Measurements from ENCODE around the gene FAM216A. TPM values are rescaled to one million over a fixed set of nuclear protein-coding genes. Genes with fewer than 3 reads are reported as not detected.

FAM216A gene
- total and polyA plus RNA-seq, 4 donors = 3.6 to 7.4 (median 4.7) TPM

DNA sequence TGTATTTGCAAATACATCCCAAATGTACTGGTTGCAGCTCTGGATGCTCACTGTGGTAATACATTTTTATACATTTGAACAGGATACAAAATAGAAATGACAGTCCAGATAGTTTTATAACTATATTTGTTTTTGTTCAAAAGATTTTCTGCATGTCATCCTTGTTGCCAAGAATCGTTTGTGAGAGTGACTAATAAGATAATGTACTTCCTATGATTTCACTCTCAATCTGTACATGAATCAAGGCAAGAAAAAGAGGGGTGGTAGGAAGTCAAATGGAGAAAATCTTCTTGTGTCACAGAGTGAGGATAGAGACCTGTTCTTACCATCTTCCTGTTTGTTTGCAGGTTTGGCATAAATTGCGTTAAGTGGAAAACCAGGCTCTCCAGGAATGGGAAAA lies 32.4 kb upstream of the FAM216A start (continued):
- TF ChIP-seq ZBTB33 (IDR thresholded peaks at IDR 0.05) (no peak), YY1 (IDR thresholded peaks at IDR 0.05) (no peak), FOXA1 (IDR thresholded peaks at IDR 0.05) (no peak), JUND (IDR thresholded peaks at IDR 0.05) (no peak)
- TF ChIP-seq, protein P1, sequence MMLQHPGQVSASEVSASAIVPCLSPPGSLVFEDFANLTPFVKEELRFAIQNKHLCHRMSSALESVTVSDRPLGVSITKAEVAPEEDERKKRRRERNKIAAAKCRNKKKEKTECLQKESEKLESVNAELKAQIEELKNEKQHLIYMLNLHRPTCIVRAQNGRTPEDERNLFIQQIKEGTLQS (IDR thresholded peaks at IDR 0.05) = no peak

DNA sequence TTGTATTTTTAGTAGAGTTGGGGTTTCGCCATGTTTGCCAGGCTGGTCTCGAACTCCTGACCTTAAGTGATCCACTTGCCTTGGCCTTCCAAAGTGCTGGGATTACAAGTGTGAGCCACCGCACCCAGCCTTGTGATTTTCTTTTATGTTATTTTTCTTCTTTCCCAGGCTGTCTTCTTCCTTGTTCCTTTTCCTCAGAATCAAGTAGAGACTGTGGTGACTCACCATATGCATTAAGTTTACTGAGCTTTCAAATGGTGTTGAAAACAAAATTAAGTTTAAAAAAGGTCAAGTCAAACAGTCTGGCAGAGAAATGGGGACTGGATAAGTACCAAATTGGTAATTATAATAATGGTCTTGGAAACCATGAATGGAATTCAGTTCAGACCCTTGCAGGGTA lies 24.2 kb upstream of the FAM216A start:
- no peaks in the 10 kb centered on the region for H3K27me3 ChIP-seq (ENCODE audit: control insufficient read depth in 4 of 4, insufficient read depth in 4 of 4, low read length in 3 of 4)

DNA sequence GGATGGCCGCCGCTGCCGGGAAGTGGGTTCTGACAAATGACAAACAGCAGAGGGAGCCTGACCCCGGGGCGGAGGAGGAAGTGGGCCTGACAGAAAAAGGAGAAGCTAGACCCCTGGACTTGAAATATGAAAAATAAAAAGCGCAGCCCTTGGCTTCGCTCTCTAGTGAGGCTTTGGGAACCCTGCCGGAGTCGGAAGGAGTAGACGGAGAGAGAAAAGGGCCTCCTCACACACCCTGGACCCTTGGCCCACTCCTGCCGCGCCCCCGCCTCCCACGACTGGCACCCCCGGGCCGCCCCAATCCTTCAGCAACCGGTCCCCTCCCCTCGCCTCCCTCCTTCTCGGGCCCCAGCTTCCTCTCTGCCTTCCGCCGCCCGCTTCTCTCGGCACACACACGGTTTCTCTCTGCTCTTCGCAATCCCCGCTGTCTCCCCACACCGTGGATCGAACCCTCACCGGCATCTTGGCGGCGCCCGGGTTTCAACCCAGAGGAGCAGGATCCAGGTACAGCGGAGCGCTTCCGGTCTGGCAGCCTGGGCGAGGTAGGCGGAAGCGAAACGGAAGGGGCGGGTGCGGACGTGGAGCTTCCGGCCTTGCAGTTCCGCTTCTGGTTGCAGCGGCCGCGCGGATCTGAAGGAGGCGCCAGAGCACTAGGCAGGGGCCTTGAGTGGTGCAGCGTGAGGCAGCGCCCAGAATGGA lies 18.7 kb upstream of the FAM216A start, which contains the start of gene ARPC3:
Gene ARPC3, minus strand, starts transcription at position 539 of the 699 bp plus-strand sequence. Its CDS starts 77 bp downstream, at position 462.
- DNase-seq (ENCODE audit: low spot score) = peak; percentile 93
- peaks cover 7 to 26% (median 13%) of the 10 kb centered on the region in 4 donors for H3K4me1 ChIP-seq (ENCODE audit: control insufficient read depth in 4 of 4, insufficient read depth in 4 of 4, low read length in 3 of 4)
- under 1% methylated on average over 51 of the region's 51 CpGs for WGBS
- H3K27ac ChIP-seq (ENCODE audit: low read depth in 1 of 2, low read length in 2 of 2) = peak within 1 kb of the TSS; percentile 85 to 93
- no peaks in the 10 kb centered on the region for H3K27me3 ChIP-seq (ENCODE audit: control insufficient read depth in 4 of 4, insufficient read depth in 4 of 4, low read length in 3 of 4)
- peaks cover 0 to 8% (median 6%) of the 10 kb centered on the region in 4 donors for H3K36me3 ChIP-seq (ENCODE audit: control insufficient read depth in 4 of 4, insufficient read depth in 3 of 4, low read depth in 1 of 4, low read length in 3 of 4)
- H3K9ac ChIP-seq (ENCODE audit: low read depth in 1 of 2, low read length in 2 of 2) = peak within 1 kb of the TSS; percentile 75 to 89
- no peaks in the 10 kb centered on the region for H3K9me3 ChIP-seq (ENCODE audit: control insufficient read depth in 4 of 4, low read length in 3 of 4)
- peak within 1 kb of the TSS; percentile 87 to 96 (median 88) for H3K4me3 ChIP-seq (ENCODE audit: low read depth in 1 of 3, low read length in 3 of 3)
- TF ChIP-seq GABPA (IDR thresholded peaks at IDR 0.05 in 1 of 2, conservative IDR thresholded peaks at IDR 0.05 in 1 of 2) (peak; percentile 87 to 97), FOXA1 (IDR thresholded peaks at IDR 0.05) (peak; percentile 11), NR2F2 (IDR thresholded peaks at IDR 0.05) (peak; percentile 58), TAF1 (conservative IDR thresholded peaks at IDR 0.05) (peak; percentile 85), RXRA (IDR thresholded peaks at IDR 0.05) (peak; percentile 32 to 61), SP1 (IDR thresholded peaks at IDR 0.05) (peak; percentile 59), HNF4A (conservative IDR thresholded peaks at IDR 0.05) (peak; percentile 8 to 19), YY1 (IDR thresholded peaks at IDR 0.05) (peak; percentile 72), ZBTB33 (IDR thresholded peaks at IDR 0.05) (peak; percentile 44), EGR1 (IDR thresholded peaks at IDR 0.05; ENCODE audit: low read depth in 2 of 2) (peak; percentile 94 to 98), JUND (IDR thresholded peaks at IDR 0.05) (peak in 1 of 2 donors; percentile 19)
- TF ChIP-seq, protein P1 (IDR thresholded peaks at IDR 0.05) = peak; percentile 30

More for the DNA sequence above, 24.2 kb upstream of the FAM216A start:
- Histone ChIP-seq H3K27ac (ENCODE audit: low read depth in 1 of 2, low read length in 2 of 2) (no peak overlapping the region), H3K4me1 (ENCODE audit: control insufficient read depth in 4 of 4, insufficient read depth in 4 of 4, low read length in 3 of 4) (peaks cover 0 to 9% (median 2%) of the 10 kb centered on the region in 4 donors), H3K4me3 (ENCODE audit: low read depth in 1 of 3, low read length in 3 of 3) (no peak overlapping the region), H3K36me3 (ENCODE audit: control insufficient read depth in 4 of 4, insufficient read depth in 3 of 4, low read depth in 1 of 4, low read length in 3 of 4) (peaks cover 7 to 29% (median 19%) of the 10 kb centered on the region in 4 donors), H3K9me3 (ENCODE audit: control insufficient read depth in 4 of 4, low read length in 3 of 4) (no peaks in the 10 kb centered on the region), H3K9ac (ENCODE audit: low read depth in 1 of 2, low read length in 2 of 2) (no peak overlapping the region)
- no peak for DNase-seq (ENCODE audit: low spot score)
- TF ChIP-seq YY1 (IDR thresholded peaks at IDR 0.05) = no peak
- TF ChIP-seq RAD21 (IDR thresholded peaks at IDR 0.05) = no peak
- no peak for TF ChIP-seq MAX (IDR thresholded peaks at IDR 0.05)
- no peak for TF ChIP-seq JUND (IDR thresholded peaks at IDR 0.05)
- TF ChIP-seq, protein P2, sequence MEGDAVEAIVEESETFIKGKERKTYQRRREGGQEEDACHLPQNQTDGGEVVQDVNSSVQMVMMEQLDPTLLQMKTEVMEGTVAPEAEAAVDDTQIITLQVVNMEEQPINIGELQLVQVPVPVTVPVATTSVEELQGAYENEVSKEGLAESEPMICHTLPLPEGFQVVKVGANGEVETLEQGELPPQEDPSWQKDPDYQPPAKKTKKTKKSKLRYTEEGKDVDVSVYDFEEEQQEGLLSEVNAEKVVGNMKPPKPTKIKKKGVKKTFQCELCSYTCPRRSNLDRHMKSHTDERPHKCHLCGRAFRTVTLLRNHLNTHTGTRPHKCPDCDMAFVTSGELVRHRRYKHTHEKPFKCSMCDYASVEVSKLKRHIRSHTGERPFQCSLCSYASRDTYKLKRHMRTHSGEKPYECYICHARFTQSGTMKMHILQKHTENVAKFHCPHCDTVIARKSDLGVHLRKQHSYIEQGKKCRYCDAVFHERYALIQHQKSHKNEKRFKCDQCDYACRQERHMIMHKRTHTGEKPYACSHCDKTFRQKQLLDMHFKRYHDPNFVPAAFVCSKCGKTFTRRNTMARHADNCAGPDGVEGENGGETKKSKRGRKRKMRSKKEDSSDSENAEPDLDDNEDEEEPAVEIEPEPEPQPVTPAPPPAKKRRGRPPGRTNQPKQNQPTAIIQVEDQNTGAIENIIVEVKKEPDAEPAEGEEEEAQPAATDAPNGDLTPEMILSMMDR (IDR thresholded peaks at IDR 0.05; ENCODE audit: low read depth, low read length, missing input control) = no peak
- TF ChIP-seq SP1 (IDR thresholded peaks at IDR 0.05) = no peak
- no peak for TF ChIP-seq FOXA1 (IDR thresholded peaks at IDR 0.05)
- TF ChIP-seq, protein P1 (IDR thresholded peaks at IDR 0.05) = no peak
- TF ChIP-seq HNF4A (conservative IDR thresholded peaks at IDR 0.05) = no peak
- no peak for TF ChIP-seq GABPA (IDR thresholded peaks at IDR 0.05 in 1 of 2, conservative IDR thresholded peaks at IDR 0.05 in 1 of 2)
- WGBS = 94% methylated on average over 3 of the region's 3 CpGs
